GM12864 (cell line): ENCODE data around the gene RREB1.

Source experiments
- DNase-seq: peaks from one replicate; pipeline ENCODE4 v3.0.0-alpha.2; 2011; ENCODE audit warnings: low read depth
- H3K4me3 ChIP-seq: 2 replicates; pipeline ENCODE4 v1.5.1; 2011; ENCODE audit warnings: mild to moderate bottlenecking, low read depth, low read length, control low read depth
- CTCF ChIP-seq: IDR thresholded peaks from 2 replicates; pipeline ENCODE4 v1.5.1; 2011; ENCODE audit warnings: low read depth, mild to moderate bottlenecking, moderate library complexity, low read length, control low read depth, inconsistent platforms; ENCODE audit errors: missing control alignments

Gene RREB1

GRCh38 chr6:7213416-7213815 lies 105.7 kb downstream of the RREB1 start:
- no peak for TF ChIP-seq CTCF
- no peak for DNase-seq
- H3K4me3 ChIP-seq, result no peak overlapping the region

- no peak overlapping the region for H3K4me3 ChIP-seq
- no peak for TF ChIP-seq CTCF
- DNase-seq, result no peak
These were observed 106.7 kb downstream of the RREB1 start for GRCh38 chr6:7214468-7214867.

GRCh38 chr6:7215131-7215530 lies 107.4 kb downstream of the RREB1 start:
- TF ChIP-seq CTCF, result no peak
- DNase-seq, result no peak
- no peak overlapping the region for H3K4me3 ChIP-seq

GRCh38 chr6:7215798-7216231 lies 108.1 kb downstream of the RREB1 start:
- no peak overlapping the region for H3K4me3 ChIP-seq
- no peak for DNase-seq
- no peak for TF ChIP-seq CTCF

- DNase-seq, result no peak
- TF ChIP-seq CTCF, result no peak
- H3K4me3 ChIP-seq, result no peak overlapping the region
These were observed 109.3 kb downstream of the RREB1 start for GRCh38 chr6:7216941-7217621.

- TF ChIP-seq CTCF, result no peak
- no peak overlapping the region for H3K4me3 ChIP-seq
- DNase-seq, result no peak
These were observed 110.7 kb downstream of the RREB1 start for GRCh38 chr6:7218406-7218988.

GRCh38 chr6:7219310-7219709 lies 111.5 kb downstream of the RREB1 start:
- no peak overlapping the region for H3K4me3 ChIP-seq
- no peak for TF ChIP-seq CTCF
- no peak for DNase-seq
